GM18507 (cell line): Measurements from ENCODE around the gene EFR3B.

Experiments used
- DNase-seq: peaks from one replicate; pipeline ENCODE4 v3.0.0; 2011; ENCODE audit warnings: low read depth; ENCODE audit not compliant: insufficient read length; ENCODE audit errors: extremely low spot score
- FAIRE-seq: peaks from 2 replicates; lab custom pipeline; 2011; peaks lifted over from hg19 to GRCh38; lab: Jason Lieb, UNC

The EFR3B gene

DNA sequence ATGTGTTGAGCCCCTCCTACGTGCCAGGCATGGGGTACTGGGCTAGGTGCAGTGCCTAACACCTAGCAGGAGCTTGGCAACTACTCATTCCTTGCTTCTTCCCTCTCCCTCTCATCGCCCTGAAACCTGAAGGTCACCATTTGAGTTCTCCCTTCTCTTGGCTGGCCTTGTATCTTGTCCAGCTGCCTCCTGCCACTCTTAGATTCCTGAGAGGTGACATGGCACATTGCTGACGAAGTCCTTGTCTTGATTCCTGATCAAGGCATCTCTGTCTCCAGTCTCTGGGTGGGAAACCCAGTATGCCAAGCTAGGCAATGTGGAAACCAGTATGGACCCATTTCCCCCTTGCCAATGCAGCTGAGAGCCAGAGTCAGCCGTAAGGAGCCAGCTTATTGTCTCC lies 9.0 kb upstream of the EFR3B start:
- FAIRE-seq = no peak
- DNase-seq = no peak

DNA sequence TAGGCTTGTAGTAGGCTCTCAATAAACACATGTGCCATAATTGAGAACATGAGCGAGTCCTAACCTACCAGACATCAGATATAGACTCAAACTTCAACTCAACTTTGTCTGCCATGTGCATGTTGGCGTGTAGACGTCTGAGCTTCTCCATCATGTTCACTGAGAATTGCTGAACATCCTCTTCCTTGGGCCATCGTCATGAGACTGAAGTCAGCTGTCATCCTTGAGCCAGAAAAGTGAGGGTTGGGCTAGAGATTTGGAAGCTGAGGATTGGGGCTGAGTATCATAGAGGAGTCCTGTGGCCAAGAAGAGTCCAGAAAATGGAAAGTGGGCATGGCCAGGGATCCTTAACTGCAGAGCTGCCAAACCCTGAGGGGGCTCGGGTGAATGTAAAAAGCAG lies 7.8 kb upstream of the EFR3B start:
- no peak for DNase-seq
- FAIRE-seq = no peak

DNA sequence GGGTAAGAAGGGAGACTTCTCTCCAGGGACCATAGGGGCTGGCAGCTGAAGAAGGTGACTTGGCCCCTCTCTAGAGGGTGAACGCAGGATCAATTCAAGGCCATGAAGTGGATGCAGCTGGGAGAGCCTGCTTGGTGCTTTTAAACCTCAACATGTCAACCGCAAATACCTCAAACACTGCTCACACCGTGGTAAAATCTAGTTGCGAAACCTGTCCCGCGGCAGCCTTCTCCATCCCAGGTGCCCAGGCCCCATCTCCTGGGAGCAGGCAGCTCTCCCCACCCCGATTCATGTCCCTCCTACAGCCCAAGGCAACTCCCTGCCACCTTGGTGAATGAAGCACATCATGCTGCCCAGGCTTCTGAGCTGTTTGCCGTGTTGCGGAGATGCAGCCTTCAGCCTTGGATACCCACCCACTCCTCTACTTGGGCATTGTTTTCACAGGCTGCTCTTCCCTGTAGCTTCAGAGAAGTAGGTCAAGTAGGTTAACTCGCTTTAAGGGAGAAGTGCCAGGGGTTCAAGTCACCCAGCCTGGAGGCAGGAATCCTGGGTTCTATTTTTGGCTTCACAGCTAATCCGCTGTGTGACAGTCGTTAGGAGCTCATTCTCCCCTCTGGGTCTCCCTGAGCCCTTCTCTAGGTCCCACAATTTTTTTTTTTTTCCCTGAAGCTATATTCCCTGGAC lies 6.2 kb upstream of the EFR3B start:
- DNase-seq = no peak
- FAIRE-seq = no peak

DNA sequence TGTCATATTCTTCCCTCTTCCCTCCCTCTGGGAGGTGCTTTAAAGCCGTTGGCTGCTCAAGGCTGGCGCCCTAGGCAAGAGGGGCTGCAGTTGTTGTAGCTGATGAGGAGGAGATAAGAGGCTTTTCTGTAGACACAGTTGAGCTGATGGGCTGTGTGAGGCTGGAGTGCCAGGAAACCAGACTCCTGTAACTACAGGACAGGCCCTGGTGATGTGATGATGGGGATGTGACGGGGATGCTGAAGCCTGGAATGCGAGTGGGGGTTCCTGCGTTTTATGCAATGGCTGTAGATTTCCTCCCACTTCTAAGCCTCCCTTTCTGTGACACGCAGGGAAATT lies 5.7 kb upstream of the EFR3B start:
- FAIRE-seq (no peak), DNase-seq (no peak)

DNA sequence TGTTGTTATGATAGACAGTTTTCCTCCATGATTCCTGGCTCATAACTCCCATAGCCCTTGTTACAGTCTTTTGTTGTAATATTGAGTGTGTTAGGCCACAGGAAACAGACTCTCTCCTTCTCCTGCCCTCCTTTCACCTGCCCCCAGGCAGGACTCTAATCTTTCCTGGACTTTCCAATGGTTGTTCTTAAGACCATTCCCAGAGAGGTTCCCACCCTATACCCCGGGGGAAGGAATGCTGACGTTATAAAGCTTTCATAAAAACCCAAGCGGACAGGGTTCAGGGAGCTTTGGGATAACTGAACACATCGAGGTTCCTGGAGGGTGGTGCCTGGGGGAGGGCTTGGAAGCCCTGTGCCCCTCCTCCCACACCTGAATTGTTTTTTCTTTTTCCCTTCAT lies 2.8 kb upstream of the EFR3B start:
- FAIRE-seq = no peak
- no peak for DNase-seq

DNA sequence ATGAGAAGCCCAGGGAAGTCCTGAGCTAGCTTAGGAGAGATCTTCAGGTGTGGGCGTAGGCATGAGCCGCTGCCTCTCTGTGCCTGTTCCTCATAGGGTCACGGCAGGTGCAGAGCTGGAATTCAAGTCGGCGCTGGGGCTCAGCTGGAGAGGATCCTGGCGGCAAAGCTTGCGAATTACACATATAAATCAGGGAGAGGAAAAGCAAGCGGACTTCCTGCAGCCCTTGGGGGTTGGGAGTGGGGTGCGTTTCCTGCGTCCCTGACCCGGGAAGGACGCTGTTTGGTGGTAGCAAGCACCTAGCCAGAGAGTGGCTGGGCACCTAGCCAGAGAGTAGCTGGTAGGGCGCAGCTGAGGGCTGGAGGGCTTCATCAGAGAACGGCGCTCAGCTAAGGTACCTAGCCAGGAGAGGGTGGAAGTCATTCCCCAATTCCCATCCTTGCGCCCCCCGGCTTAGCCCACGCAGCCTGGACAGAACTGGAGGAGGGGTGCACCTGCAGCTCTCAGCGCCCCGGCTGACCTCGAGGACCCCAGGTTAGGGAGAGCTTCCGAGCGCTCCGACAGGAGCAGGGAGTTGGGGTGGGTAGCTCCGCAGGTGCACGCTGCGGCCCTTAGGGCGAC lies 459 bp upstream of the EFR3B start:
- no peak for FAIRE-seq
- no peak for DNase-seq

DNA sequence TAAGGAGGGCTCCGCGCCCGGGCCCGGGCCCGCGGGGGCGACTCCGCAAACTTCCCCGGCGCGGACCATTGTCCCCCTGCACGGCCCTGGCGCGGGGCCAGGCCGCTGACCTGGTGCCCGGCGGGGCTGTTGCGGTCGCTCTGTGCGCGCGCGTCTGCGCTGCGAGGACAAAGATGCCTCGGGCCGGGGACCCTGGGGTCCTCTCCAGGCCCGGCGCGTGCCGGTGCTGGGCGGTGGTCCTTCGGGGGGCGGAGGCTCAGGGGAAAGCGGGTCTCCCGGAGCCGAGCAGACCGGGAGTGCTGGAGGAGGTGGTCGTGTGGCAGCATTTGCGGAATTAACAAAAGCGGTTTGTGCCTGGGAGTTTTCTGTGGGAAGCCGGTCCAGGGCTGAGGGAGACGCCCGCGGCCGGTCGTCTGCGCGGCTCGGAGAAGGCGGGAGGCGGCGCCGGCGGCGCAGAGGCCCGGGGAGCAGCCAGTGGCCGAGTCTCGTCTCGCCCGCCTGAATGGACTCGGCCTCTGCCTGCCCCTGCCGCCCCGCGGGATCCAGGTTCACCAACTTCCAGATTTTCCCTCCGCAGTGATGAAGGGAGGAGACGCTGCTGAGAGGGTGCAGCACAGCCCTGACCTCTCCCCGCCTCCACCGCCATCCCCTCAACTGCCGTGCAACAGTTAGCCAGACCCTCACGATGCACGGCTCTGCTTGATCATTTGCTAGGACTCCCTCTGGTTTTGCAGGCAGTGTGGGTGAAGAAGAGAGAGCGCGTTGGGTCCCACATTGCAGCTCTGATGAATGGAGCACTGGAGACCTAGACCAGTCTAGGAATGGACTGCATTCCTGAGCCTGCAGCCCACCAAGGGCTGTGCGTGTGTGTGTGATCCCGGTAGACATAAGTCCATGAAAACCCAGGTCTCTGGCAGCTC lies 705 bp downstream of the EFR3B start:
- FAIRE-seq (no peak), DNase-seq (no peak)

DNA sequence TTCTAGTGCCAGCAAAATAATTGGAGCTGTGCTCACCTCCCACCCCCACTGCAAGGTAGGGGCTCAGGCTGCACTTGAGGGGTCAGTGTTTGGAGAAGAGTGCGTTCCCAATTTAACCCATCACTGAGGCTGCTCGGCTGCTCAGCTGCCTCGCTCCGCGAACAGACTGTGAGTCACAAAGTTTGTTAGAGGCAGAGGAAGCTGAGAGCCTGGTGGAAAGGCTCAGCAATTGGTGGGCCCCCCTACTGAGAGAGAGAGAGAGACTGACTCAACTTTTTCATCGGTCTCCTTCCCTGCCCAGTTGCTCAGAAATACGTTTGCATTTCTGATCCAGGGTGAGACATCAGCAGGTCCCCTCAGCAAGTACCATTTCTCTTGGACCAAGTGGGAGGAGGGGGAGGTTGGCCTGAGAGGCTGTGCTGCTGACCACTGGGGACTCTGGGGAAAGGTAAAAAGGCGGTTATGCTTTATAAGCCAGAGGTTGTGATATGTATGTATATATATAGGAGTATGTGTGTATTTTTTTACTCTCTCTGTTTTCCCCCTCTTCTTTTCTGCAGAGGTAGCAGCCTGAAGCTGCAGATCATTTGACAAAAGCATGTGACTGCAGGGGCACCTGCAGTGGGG lies 1.5 kb downstream of the EFR3B start:
- FAIRE-seq (no peak), DNase-seq (no peak)

DNA sequence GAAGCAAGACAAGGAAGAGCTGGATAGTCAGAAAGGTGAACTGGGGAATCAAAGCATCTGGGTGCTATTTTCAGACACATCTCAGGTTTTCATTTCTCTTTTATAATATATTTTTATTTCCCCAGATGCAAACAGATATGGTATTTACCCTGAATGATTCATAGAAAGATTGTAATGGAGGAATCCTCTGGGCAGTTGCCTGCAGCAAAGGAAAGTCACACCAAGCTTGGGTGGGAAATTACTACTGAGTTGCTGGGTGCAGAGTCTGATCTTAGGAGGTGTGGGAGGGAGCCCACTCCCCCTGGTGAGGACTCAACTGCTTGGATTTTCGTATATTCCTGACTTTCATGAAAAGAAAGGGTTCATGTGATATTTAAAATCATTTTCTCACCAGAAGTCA lies 2.1 kb downstream of the EFR3B start:
- DNase-seq = no peak
- no peak for FAIRE-seq

DNA sequence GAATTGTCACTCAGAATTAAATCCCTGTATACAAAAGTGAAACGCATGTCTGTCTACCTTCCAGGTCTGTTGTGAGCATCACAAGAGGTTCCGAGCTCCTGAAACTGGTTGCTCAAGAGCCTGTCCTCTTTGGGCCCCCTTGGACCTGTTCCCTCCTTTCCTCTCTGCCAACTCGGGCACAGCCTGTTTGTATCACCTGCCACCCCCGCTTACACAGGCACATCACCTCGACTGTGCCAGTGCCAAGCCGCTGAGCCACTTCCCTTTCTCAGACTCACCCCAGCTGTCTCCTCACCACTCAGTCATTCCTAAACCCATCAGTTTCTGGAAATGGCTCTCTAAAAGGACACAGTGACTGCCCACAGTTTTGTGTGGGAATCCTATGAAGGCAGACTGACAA lies 3.1 kb downstream of the EFR3B start:
- FAIRE-seq = no peak
- DNase-seq = no peak

DNA sequence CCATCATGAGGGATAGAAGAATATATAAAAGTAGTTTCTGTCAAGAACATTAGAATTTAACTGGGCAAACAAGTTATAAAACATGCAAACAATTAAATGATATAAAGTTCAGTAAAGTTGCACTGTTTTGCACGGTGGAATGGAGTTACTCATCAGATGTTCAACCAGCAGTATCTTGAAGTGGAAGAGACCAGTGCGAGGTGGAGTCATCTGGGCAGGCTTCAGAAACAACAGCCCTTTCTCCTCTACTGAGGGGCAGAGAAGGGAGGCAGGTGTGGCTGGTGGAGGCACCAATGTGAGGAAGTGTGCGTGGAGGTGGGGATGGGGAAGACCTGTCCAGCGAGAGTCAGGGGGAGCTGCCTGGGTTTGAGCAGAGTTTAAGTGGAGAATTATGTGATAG lies 7.5 kb downstream of the EFR3B start:
- DNase-seq (no peak), FAIRE-seq (no peak)

DNA sequence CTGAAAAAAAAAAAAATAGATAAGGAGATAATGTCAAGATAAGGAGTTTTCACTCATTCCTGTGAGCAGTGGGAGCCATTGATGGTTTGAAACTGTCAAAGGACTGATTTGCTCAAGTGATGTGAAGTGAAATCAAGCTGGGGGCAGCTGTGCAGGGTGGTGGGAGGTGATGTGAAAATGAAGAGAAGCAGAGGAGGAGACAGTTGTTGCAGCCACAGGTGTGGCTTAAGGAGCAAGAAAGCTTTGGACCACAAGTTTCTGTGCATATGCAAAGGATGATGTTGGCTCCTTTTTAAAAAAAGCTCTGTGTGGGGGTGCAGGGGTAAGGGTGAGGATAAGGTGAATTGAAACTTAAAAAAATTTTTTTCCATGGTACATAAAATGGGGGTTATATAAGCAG lies 8.3 kb downstream of the EFR3B start:
- FAIRE-seq (peak; percentile 18), DNase-seq (no peak)

DNA sequence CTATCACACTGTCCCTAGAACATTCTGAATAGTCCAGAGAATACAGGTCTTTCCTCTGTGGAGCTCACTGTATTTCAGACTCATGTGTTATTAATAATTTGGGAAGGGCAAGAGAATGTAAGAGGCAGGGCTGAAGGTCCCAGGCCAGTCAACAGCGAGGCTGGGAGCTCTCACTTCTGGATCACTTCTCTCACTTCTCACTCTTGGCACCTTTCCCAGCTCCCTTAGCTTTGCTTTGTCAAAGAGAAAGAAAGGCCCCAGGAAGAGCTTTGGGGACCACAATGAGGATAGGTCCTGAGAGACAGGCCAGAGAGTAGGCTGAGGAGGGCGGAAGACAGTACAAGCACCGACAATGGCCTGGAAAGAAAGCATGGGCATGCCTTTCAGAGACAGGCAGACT lies 11.2 kb downstream of the EFR3B start:
- DNase-seq (no peak), FAIRE-seq (no peak)

DNA sequence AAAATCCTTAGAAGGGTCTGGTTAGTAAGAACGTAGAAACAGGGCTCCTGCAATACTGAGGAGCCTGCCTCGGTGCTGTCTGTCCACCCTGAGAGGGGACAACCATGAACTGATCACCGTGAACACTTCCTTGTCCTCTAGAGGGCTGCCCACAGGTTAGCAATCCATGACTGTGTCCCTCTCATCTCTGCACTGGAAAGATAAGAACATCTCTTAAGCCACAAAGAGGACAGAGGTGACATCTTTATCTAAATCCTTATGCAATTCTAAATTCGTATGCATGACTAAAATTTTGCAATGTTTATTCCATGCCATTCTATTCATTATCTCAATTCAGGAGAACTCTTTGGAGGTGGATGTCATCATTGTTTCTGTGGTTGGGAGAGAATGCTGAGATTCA lies 12.8 kb downstream of the EFR3B start:
- FAIRE-seq (no peak), DNase-seq (no peak)

DNA sequence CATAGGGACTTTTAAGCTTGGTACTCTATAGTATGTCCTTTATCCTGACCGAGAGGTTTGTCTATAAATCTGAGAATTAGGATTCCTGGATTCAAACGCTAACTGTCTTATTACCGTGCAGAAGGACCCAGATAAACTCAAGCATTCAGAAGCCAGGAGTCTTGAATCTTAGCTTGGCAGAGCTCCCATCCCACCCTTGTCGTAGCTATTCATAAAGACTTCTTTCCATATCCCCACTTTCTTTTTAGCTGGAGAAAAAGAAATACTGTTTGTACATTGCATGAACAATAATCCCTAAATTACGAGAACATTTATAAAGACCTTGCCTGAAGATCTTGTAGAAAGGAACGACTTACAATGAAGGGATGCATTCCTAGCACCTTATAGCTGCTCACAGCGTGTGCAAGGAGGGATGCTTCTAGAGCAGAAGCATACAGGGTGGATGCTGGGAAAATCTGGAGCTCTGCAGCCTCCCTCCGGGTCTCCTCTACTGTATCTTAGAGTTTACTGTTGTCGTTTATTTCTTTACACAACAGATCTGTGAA lies 13.6 kb downstream of the EFR3B start:
- no peak for FAIRE-seq
- DNase-seq = no peak

DNA sequence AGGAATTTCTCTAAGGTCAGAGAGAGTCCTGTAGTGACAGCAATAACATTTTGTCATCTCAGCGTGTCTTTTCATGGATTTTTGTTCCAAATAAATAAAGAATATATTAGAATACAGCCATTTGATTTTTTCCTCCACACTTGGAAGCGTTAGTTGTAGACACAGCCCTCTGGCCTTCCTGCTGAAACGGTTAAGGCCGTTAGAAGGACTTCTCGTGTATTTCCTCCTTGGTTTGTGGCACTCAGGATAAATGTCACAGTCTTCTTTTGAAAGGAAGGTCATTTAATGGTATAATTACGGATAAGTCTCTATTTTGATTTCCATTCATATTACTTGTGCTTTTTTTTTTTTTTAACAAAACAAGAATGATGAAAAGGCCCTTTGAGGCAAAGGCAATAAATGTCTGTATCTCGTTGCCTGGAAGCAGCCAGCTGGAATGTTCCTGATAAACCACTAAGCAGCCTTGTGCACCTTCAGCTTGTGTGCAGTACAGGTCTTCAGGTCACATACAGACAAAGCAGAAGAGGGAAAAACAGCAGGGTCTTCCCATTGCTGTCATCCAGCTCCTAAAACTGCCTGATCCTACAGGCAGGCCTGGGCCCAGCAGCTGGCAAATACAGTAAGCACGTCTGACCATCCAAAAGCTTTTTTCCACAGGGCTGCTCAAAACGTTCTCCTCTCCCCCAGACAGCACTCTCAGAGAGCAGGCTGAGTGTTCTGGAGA lies 14.4 kb downstream of the EFR3B start:
- DNase-seq (no peak), FAIRE-seq (no peak)

DNA sequence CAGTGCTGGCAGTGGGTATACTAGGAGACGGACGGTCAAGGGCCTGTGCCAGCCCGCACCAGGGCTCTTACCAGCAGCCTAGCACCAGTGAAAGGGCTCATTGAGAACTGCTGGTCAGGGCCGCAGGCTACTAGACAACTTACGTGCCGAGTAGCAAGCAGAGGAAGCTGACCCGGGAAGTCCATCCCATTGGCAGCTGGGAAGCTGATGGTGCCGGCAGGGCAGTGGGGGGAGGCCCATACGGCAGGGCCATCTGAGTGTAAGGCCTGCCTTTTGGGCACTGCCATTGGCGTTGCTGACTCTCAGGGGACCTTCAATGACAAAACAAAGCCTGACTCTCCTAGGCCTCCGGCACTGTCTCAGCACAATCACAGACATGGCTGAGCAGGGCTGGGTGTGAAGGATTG lies 20.6 kb downstream of the EFR3B start:
- no peak for FAIRE-seq

DNA sequence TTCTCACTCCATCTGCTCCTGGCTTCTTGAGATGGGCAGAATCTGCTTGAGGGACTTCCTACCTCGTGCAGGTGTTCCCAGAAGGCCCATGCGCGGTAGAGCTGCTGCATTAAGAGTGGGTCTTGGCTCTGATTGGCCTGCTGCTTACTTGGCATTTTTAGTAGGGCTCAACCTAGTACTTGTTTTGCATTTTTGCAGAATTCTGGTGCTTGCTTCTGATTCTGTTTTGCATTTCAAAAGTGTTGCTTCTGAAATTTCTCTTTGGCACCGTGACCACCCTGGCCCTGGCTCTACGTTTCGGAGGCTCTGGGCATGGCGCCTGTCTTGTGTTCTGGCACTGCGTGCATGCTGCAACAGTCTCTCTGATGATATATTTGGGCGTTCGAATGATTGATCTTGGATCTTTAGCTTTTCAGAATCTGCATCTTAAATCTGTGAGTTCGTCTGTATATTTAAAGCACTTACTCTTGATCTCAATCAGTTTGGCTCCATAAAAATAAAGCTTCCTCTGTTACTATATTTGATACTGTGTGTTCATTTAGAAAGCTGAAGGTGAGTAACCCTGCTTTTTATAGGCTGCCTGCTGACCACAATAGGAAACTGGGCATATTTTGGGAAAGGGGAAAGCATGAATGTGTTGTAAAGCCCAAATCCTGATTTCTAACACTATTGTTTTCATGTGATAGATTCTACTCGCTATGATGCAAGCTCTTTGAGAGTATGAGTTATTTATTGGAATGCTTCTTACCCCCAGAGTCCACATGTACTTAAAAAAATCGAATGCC lies 22.2 kb downstream of the EFR3B start:
- FAIRE-seq = no peak
- no peak for DNase-seq

More for the DNA sequence above, 20.6 kb downstream of the EFR3B start:
- no peak for DNase-seq

DNA sequence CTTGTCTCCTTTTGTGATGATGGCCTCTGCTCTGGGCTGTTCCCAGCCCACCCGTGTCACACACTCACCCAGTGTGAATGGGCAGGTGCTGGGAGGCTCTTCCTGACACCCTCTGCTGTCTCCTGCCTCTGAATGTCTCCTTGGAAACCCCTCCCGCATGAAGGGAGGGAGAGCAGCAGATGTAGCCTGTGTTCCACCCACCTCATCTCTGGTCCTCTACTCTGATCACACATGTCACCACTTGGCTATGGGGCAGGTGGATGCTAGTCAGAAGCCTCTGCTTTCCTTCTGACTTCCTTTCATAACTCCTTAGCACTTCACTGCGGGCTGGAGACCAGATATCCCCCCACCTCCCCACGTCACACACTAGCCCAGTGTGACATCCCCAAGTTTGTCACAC lies 23.9 kb downstream of the EFR3B start:
- no peak for FAIRE-seq

More for the DNA sequence above, 23.9 kb downstream of the EFR3B start:
- no peak for DNase-seq
